Left ventricle myocardium inferior (tissue), 1 donor: ENCODE measurements around the gene ENTPD8. TPM values are rescaled to one million over a fixed set of nuclear protein-coding genes. Genes with fewer than 3 reads are reported as not detected.

Source experiments
- DNase-seq: peaks from one replicate; pipeline ENCODE4 v3.0.0-alpha.2; 2020
- H3K27ac ChIP-seq: fragments of 200-600 bp; replicated peaks from 2 replicates; pipeline ENCODE4 v1.8.0; 2021
- H3K27me3 ChIP-seq: fragments of 200-600 bp; 2 replicates; pipeline ENCODE4 v1.8.0; 2021; ENCODE audit warnings: low read depth
- H3K36me3 ChIP-seq: fragments of 200-600 bp; 2 replicates; pipeline ENCODE4 v1.8.0; 2021
- H3K4me1 ChIP-seq: fragments of 200-600 bp; 2 replicates; pipeline ENCODE4 v1.8.0; 2021
- H3K4me3 ChIP-seq: fragments of 200-600 bp; 2 replicates; pipeline ENCODE4 v1.8.0; 2021; ENCODE audit warnings: mild to moderate bottlenecking, moderate library complexity
- H3K9me3 ChIP-seq: fragments of 200-600 bp; replicated peaks from 2 replicates; pipeline ENCODE4 v1.8.0; 2021
- CTCF ChIP-seq: fragments of 200-600 bp; IDR thresholded peaks from 2 replicates; pipeline ENCODE4 v1.8.0; 2021; ENCODE audit warnings: antibody characterized with exemption, mild to moderate bottlenecking, borderline replicate concordance
- intact Hi-C: fragments of 100-400 bp; cut with micrococcal nuclease; formaldehyde crosslinking; loops from one replicate; pipeline ENCODE4 v1.11.0; 2022
- total RNA-seq: library from RNA; stranded (reverse); fragmentation: NEBNext Ultra II Directional; extraction: Animal tissue kit (Norgen Biotek cat#: 25700); gene quantifications from one replicate; pipeline ENCODE4 v1.2.1, GENCODE V29; 2021
- donor health status: DM: no; HTN: yes; CAD: no; lungs with severe emphysema.

The ENTPD8 gene
- total RNA-seq, 1 donor from 2014 or later: not detected

DNA sequence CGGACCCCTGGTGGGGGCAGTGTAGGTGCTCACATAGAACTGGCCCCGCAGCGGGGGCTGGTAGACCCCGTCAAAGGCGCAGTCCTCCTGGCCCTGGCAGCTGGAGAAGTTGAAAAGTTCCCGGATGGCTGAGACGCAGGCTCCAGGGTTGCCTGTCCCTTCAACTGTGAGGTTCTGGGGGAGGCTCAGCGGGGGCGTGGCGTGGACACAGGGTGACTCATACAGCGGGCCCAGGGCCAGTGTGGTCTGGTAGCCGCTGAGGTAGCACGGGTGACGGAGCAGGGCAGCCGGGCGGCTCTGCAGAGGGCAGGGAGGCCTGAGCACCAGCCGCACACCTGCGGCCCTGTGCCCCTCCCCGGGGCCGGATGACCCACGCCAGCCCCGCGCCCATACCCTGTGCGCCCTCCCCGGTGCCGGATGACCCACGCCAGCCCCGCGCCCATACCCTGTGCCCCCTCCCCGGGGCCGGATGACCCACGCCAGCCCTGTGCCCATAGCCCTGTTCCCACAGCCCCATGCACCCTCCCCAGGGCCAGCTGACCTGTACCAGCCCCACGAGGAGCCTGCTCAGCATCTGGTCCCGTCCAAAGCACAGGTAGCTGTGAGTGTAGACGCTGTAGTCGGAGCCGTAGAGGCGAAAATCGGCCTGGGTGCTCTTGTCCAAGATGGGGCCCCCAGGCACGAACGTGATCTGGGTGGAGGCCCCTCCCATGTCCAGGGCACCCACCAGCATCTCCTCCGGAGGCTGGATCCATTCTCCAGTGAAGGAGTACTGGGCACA lies 5.0 kb downstream of the ENTPD8 start:
- intact Hi-C loops: no loop called here
- no peak overlapping the region for H3K27ac ChIP-seq
- no peak for TF ChIP-seq CTCF
- H3K27me3 ChIP-seq: peaks cover 13% of the 10 kb centered on the region
- DNase-seq: peak; percentile 38
- H3K36me3 ChIP-seq: no peaks in the 10 kb centered on the region
- H3K9me3 ChIP-seq: no peaks in the 10 kb centered on the region
- peaks cover 10% of the 10 kb centered on the region for H3K4me1 ChIP-seq
- H3K4me3 ChIP-seq: no peak overlapping the region

- H3K4me3 ChIP-seq: no peak overlapping the region
- TF ChIP-seq CTCF: no peak
- H3K9me3 ChIP-seq: no peaks in the 10 kb centered on the region
- H3K4me1 ChIP-seq: peaks cover 9% of the 10 kb centered on the region
- H3K36me3 ChIP-seq: no peaks in the 10 kb centered on the region
- peaks cover 12% of the 10 kb centered on the region for H3K27me3 ChIP-seq
- intact Hi-C loops: no loop called here
- no peak overlapping the region for H3K27ac ChIP-seq
- peak; percentile 7 for DNase-seq
These were observed 5.7 kb downstream of the ENTPD8 start for GRCh38 chr9:137435381-137435891.

DNA sequence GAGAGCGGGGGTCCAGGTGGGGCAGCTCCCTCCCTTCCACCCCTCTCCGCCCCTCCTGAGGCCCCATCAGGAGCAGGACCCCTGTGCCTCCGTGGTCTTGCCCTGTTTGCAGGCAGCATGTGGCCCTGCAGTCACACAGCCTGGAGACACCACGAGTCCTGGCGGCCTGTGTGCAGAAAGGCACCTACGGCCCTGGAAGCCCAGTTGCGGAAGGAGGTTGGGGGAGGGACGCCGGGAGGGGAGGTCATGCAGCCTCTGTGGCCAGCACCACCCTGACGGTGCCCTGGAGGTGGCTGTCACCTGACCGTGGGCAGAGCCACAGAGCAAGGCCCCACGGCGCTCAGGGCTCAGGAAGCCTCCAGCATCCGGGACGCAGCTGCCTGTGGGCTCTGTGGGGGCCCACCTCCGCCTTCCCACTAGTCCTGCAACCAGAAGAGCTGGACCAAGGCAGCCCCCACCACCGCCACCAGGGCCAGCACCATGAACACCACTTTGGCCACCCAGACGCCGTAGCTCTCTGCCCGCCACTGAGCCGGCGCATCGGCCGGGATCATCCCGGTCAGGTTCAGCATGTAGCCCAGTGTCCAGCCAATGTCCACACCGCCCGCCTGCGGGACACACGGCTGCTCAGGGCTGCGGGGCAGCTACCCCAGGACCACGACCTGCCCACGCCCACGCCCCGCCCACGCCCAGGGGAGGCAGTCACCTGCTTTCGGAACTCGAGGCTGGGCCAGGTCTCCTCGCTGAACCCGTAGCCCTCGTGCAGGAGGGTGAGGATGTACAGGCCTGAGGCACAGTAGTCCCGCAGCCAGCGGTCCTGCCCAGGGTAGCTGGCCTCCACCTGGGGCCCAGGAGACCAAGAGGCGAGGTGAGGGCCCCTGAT lies 6.4 kb downstream of the ENTPD8 start:
- H3K27me3 ChIP-seq: peaks cover 12% of the 10 kb centered on the region
- no peaks in the 10 kb centered on the region for H3K9me3 ChIP-seq
- H3K4me3 ChIP-seq: no peak overlapping the region
- no peak overlapping the region for H3K27ac ChIP-seq
- intact Hi-C loops: no loop called here
- H3K36me3 ChIP-seq: no peaks in the 10 kb centered on the region
- peak; percentile 9 for DNase-seq
- peaks cover 9% of the 10 kb centered on the region for H3K4me1 ChIP-seq
- TF ChIP-seq CTCF: no peak

- Histone ChIP-seq H3K9me3 (no peaks in the 10 kb centered on the region), H3K4me1 (peaks cover 3% of the 10 kb centered on the region), H3K27me3 (peaks cover 5% of the 10 kb centered on the region), H3K27ac (no peak overlapping the region), H3K36me3 (no peaks in the 10 kb centered on the region), H3K4me3 (no peak overlapping the region)
- no peak for TF ChIP-seq CTCF
- intact Hi-C loops: no loop called here
- peak; percentile 11 for DNase-seq
These were observed 7.2 kb downstream of the ENTPD8 start for GRCh38 chr9:137433916-137434431.

- H3K27ac ChIP-seq: no peak overlapping the region
- DNase-seq: no peak
- H3K9me3 ChIP-seq: no peaks in the 10 kb centered on the region
- no peaks in the 10 kb centered on the region for H3K36me3 ChIP-seq
- intact Hi-C loops: no loop called here
- H3K27me3 ChIP-seq: no peaks in the 10 kb centered on the region
- H3K4me3 ChIP-seq: no peak overlapping the region
- H3K4me1 ChIP-seq: no peaks in the 10 kb centered on the region
- no peak for TF ChIP-seq CTCF
These were observed 7.7 kb downstream of the ENTPD8 start for GRCh38 chr9:137433349-137433915.
